Liver (tissue), 3 donors: Measurements from ENCODE around the gene PGLYRP2.

Experiments
- EGR1 ChIP-seq, 2 donors: IDR thresholded peaks; 2 replicates each; pipeline ENCODE4 v1.6.1; 2016 to 2018; ENCODE audit warnings: antibody characterized with exemption in 2 of 2, low read depth in 2 of 2
- FOXA1 ChIP-seq: IDR thresholded peaks from 2 replicates; pipeline ENCODE4 v1.6.1; 2016; ENCODE audit warnings: antibody characterized with exemption
- GABPA ChIP-seq, 2 donors: IDR thresholded peaks in 1 of 2; conservative IDR thresholded peaks in 1 of 2; 2 replicates each; pipeline ENCODE4 v1.6.1; 2016; ENCODE audit warnings: antibody characterized with exemption in 2 of 2, mild to moderate bottlenecking in 1 of 2, moderate library complexity in 1 of 2
- HNF4G ChIP-seq: IDR thresholded peaks from 2 replicates; pipeline ENCODE4 v1.6.1; 2016; ENCODE audit warnings: antibody characterized with exemption
- REST ChIP-seq: IDR thresholded peaks from 2 replicates; pipeline ENCODE4 v1.6.1; 2016; ENCODE audit warnings: antibody characterized with exemption, mild to moderate bottlenecking
- SP1 ChIP-seq: IDR thresholded peaks from 2 replicates; pipeline ENCODE4 v1.6.1; 2018; ENCODE audit warnings: antibody characterized with exemption, mild to moderate bottlenecking
- YY1 ChIP-seq: IDR thresholded peaks from 2 replicates; pipeline ENCODE4 v1.6.1; 2016; ENCODE audit warnings: antibody characterized with exemption, mild to moderate bottlenecking
- TF ChIP-seq, protein P1 (sequence below): fragments of 150-350 bp; IDR thresholded peaks from 2 replicates; pipeline ENCODE4 v1.5.1; 2017; ENCODE audit warnings: improper control_type of control experiment, low read depth, low read length; ENCODE audit not compliant: missing input control
- TF ChIP-seq, protein P2 (sequence below): IDR thresholded peaks from 2 replicates; pipeline ENCODE4 v1.6.1; 2016; ENCODE audit warnings: antibody characterized with exemption
- donor health status: healthy.
- donor health status: healthy.

GRCh38 chr19:15456441-15456840 is 22.9 kb downstream of the PGLYRP2 start:
- no peak for TF ChIP-seq SP1
- TF ChIP-seq, protein P1, sequence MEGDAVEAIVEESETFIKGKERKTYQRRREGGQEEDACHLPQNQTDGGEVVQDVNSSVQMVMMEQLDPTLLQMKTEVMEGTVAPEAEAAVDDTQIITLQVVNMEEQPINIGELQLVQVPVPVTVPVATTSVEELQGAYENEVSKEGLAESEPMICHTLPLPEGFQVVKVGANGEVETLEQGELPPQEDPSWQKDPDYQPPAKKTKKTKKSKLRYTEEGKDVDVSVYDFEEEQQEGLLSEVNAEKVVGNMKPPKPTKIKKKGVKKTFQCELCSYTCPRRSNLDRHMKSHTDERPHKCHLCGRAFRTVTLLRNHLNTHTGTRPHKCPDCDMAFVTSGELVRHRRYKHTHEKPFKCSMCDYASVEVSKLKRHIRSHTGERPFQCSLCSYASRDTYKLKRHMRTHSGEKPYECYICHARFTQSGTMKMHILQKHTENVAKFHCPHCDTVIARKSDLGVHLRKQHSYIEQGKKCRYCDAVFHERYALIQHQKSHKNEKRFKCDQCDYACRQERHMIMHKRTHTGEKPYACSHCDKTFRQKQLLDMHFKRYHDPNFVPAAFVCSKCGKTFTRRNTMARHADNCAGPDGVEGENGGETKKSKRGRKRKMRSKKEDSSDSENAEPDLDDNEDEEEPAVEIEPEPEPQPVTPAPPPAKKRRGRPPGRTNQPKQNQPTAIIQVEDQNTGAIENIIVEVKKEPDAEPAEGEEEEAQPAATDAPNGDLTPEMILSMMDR: no peak
- TF ChIP-seq, protein P2, sequence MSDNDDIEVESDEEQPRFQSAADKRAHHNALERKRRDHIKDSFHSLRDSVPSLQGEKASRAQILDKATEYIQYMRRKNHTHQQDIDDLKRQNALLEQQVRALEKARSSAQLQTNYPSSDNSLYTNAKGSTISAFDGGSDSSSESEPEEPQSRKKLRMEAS: no peak
- no peak for TF ChIP-seq EGR1 (IDR thresholded peaks at IDR 0.05; ENCODE audit: low read depth in 2 of 2)
- TF ChIP-seq REST: no peak
- TF ChIP-seq GABPA (IDR thresholded peaks at IDR 0.05 in 1 of 2, conservative IDR thresholded peaks at IDR 0.05 in 1 of 2): no peak
- no peak for TF ChIP-seq YY1
- no peak for TF ChIP-seq FOXA1
- TF ChIP-seq HNF4G: peak; percentile 8
